Cerebellar cortex (tissue), 1 donor: ENCODE measurements around the gene SMAD3.

Experiments
- DNase-seq: peaks from one replicate; pipeline ENCODE4 v3.0.0-alpha.2; 2015; ENCODE audit warnings: low spot score

Gene SMAD3

GRCh38 chr15:67036775-67037555 lies 28.4 kb upstream of the SMAD3 start:
- no peak for DNase-seq

GRCh38 chr15:67037694-67038093 lies 27.7 kb upstream of the SMAD3 start:
- no peak for DNase-seq

- no peak for DNase-seq
Measured at GRCh38 chr15:67038736-67039135, 26.7 kb upstream of the SMAD3 start.

GRCh38 chr15:67039384-67040075 lies 25.9 kb upstream of the SMAD3 start:
- no peak for DNase-seq

- no peak for DNase-seq
Measured at GRCh38 chr15:67040277-67040676, 25.1 kb upstream of the SMAD3 start.

- DNase-seq, result no peak
Measured at GRCh38 chr15:67042551-67043142, 22.8 kb upstream of the SMAD3 start.

- DNase-seq, result no peak
Measured at GRCh38 chr15:67043939-67044771, 21.2 kb upstream of the SMAD3 start.

- no peak for DNase-seq
Measured at GRCh38 chr15:67047149-67047661, 18.2 kb upstream of the SMAD3 start.

- no peak for DNase-seq
Measured at GRCh38 chr15:67048281-67049279, 16.8 kb upstream of the SMAD3 start.

GRCh38 chr15:67049351-67050044 lies 15.9 kb upstream of the SMAD3 start:
- DNase-seq, result no peak

- no peak for DNase-seq
Measured at GRCh38 chr15:67050062-67050461, 15.3 kb upstream of the SMAD3 start.

- no peak for DNase-seq
Measured at GRCh38 chr15:67050522-67051087, 14.8 kb upstream of the SMAD3 start.

- no peak for DNase-seq
Measured at GRCh38 chr15:67051088-67052045, 14.0 kb upstream of the SMAD3 start.

- no peak for DNase-seq
Measured at GRCh38 chr15:67054676-67055075, 10.7 kb upstream of the SMAD3 start.

- DNase-seq, result no peak
Measured at GRCh38 chr15:67059127-67059553, 6.3 kb upstream of the SMAD3 start.

GRCh38 chr15:67061811-67062368 lies 3.5 kb upstream of the SMAD3 start:
- no peak for DNase-seq

GRCh38 chr15:67062369-67062985 lies 2.9 kb upstream of the SMAD3 start:
- DNase-seq, result no peak
